GM03348 (cell line): ENCODE results near the gene SFXN2.

Experiments used
- DNase-seq: peaks from one replicate; pipeline ENCODE4 v3.0.0; 2012; ENCODE audit warnings: low spot score

The SFXN2 gene

GRCh38 chr10:102776779-102777456 lies 62.5 kb downstream of the SFXN2 start:
- peak; percentile 95 for DNase-seq

DNA sequence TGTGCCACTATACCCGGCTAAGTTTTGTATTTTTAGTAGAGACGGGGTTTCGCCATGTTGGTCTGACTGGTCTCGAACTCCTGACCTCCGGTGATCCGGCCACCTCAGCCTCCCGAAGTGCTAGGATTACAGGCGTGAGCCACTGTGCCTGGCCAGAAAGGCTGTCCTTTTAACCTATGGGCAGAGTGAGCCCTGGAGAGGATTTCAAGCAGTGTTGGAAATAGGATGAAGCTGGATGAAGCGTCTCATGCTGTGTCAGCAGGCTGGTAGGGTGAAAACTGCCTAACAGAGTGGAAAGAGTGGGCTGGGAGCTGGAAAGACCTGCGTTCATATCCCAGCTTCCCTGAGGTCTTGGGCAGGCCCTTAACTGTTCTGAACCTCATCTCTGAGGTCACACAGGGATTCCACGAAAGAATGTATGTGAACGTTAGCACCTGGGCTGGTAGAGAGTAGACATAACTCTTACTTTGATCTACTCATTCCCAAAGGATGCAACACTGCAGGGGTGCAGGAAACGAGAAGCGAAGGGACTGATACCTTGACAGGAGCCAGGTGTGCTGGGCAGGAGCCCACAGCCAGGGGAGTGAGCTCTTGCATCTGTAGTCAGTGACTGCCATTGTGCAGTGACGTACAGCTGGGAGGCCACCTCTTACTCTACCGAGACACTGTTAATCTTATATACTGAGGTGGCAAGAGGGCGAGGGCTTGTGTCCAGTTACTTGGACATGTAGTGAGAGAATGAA lies 63.4 kb downstream of the SFXN2 start:
- no peak for DNase-seq

DNA sequence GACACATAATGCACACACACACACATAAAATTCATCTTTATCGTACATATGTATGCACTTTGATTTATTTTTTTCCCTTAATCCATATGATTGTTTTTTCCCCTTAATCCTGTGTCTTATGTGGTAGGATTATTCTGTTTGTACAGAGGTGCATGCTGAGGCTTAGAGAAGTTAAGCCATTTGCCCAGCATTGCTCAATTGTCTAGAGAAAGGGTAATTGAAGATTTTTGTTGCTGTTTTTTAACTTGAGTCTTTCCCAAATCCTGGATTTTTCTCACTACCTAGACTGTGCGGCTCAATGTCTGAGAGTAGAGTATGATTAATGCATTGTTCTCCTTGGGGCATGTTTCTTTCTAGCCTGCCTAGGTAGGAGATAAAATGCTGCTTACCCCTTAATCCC lies 64.3 kb downstream of the SFXN2 start:
- no peak for DNase-seq

GRCh38 chr10:102779680-102780526 lies 65.5 kb downstream of the SFXN2 start:
- DNase-seq = no peak

DNA sequence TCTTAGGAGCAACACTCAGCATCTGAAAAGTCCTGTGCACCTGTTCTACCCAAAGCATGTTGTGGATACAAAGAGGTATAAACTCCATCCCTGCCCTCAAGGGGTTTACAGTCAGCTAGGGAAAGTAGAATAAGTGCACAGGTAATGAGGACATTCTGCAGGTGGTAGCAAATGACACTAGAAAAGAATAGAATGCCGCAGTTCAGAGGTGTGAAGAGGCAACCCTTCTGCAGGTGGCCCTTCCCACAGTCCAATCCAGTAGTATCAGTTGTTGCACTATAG lies 66.0 kb downstream of the SFXN2 start:
- no peak for DNase-seq

GRCh38 chr10:102781090-102781920 lies 66.9 kb downstream of the SFXN2 start:
- DNase-seq = no peak

DNA sequence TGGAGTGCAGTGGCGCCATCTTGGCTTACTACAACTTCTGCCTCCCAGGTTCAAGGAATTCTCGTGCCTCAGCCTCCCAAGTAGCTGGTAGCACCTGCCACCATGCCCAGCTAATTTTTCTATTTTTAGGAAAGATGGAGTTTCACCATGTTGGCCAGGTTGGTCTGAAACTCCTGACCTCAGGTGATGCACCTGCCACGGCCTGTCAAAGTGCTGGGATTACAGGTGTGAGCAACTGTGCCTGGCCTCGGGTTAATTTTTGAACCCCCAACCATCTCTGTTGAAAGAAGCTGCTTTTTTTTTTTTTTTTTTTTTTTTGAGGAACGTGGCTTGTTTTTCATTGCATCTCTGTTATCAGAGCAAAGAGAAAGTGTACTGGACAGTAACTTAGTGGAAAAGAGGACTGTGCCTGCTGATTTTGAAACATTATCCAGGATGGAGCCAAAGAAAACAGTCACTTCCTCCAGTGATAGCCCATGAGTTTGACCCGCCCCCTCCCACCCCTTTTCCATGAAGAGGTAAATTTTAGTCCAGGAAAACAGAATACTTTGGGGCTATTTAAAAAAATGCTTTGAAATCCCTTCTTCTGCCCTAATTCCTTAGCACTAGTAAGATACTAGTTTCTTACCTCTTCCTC lies 67.6 kb downstream of the SFXN2 start:
- DNase-seq = peak; percentile 48

- peak; percentile 75 for DNase-seq
Observed at GRCh38 chr10:102782673-102783551, 68.5 kb downstream of the SFXN2 start.

GRCh38 chr10:102783568-102783967 lies 69.1 kb downstream of the SFXN2 start:
- DNase-seq = no peak

DNA sequence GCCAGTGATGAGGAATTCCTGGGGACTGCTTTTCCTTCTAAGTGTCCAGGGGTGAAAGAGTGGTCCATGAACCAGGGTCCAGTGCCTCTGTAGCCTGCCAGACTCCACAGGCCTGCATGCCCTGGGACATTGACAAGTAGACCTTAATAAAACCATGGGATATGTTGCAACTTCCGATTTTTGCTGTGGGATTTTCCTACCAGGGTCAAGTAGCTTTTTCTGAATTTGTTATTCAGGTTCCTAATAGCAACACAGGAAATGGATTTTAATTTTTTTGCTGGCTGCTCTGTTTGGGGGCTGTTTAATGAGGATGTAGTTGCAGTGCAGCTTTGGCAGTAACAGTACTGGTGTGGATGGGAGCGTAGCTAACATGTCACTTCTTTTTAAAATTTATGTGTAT lies 71.4 kb downstream of the SFXN2 start:
- no peak for DNase-seq

DNA sequence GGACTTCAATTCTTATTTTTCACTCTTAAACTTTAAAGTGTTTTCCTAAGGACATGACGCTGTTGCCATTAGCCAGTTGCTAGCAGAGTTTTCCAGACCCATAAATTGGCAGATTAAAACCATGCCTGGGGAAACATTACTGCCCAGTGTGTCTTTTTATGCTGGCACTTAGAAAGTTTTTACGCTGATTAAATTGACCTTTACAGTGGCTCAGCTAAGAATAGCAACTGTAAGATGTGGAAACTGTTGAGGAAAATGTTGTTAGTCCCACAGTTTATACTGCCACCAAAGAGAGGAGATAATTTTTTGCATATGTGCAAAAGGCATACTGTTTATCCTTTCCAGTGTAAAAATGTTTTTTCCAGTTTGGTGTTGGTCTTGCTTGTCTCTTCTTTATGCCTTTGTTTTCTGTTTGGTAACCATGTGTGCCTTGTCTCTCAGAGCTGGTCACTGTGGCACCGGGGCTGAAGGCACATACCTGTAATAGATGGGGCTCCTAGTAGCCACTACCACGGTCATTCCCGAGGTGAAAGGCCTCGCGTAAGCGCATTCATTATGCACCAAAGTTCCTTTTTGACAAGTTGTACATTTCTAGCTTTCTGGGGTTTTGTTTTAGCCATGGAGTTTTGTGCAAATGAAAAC lies 77.4 kb downstream of the SFXN2 start:
- no peak for DNase-seq
